H1 (cell line): ENCODE measurements around the gene EXOC5.
"Not testable (repeated sequence)": the region's sequence is repeated elsewhere in the genome, so short reads cannot be mapped to it uniquely, and the experiment has no call there.

ENCODE experiments used
- CEBPB ChIP-seq: IDR thresholded peaks from 2 replicates; pipeline ENCODE4 v1.6.1; 2012; ENCODE audit warnings: low read depth, low read length
- CHD2 ChIP-seq: IDR thresholded peaks from 2 replicates; pipeline ENCODE4 v1.6.1; 2012; ENCODE audit warnings: low read length, improper control_type of control experiment
- EZH2 ChIP-seq: fragments of 200-600 bp; sonication (generic); IDR thresholded peaks from 2 replicates; pipeline ENCODE4 v1.7.1; 2012; ENCODE audit warnings: low read depth, mild to moderate bottlenecking, moderate library complexity, low read length, inconsistent platforms; ENCODE audit not compliant: severe bottlenecking
- KDM5A ChIP-seq: fragments of 200-600 bp; IDR thresholded peaks from 2 replicates; pipeline ENCODE4 v1.7.1; 2012; ENCODE audit warnings: mild to moderate bottlenecking, low read length, inconsistent platforms, mixed read lengths
- POLR2A ChIP-seq, 2 experiments: IDR thresholded peaks; 1 replicate in 1 of 2; 2 replicates in 1 of 2; pipeline ENCODE4 v1.6.1; 2011; ENCODE audit warnings: low read depth in 2 of 2, low read length in 2 of 2, mild to moderate bottlenecking in 2 of 2; ENCODE audit errors: control extremely low read depth in 1 of 2
- POLR2AphosphoS5 ChIP-seq: IDR thresholded peaks from 2 replicates; pipeline ENCODE4 v1.6.1; 2011; ENCODE audit warnings: low read depth, low read length
- RAD21 ChIP-seq, 2 experiments: IDR thresholded peaks in 1 of 2; conservative IDR thresholded peaks in 1 of 2; 2 replicates each; pipeline ENCODE4 v1.6.1; 2011; ENCODE audit warnings: low read depth in 2 of 2, low read length in 2 of 2, improper control_type of control experiment in 1 of 2, inconsistent platforms in 1 of 2, mild to moderate bottlenecking in 1 of 2, moderate library complexity in 1 of 2
- SP1 ChIP-seq: IDR thresholded peaks from 2 replicates; pipeline ENCODE4 v1.6.1; 2011; ENCODE audit warnings: low read depth, low read length
- TEAD4 ChIP-seq: IDR thresholded peaks from 2 replicates; pipeline ENCODE4 v1.6.1; 2012; ENCODE audit warnings: low read depth, low read length, inconsistent platforms, mixed read lengths
- YY1 ChIP-seq: IDR thresholded peaks from 2 replicates; pipeline ENCODE4 v1.6.1; 2011; ENCODE audit warnings: low read depth, mild to moderate bottlenecking, low read length
- TF ChIP-seq, protein P1 (sequence below), 3 experiments: IDR thresholded peaks; 1 replicate in 2 of 3; 2 replicates in 1 of 3; pipeline versions ENCODE4 v1.5.1 to v1.6.1; 2011; ENCODE audit warnings: low read length in 3 of 3, mild to moderate bottlenecking in 3 of 3, inconsistent platforms in 2 of 3, low read depth in 1 of 3, moderate library complexity in 1 of 3; ENCODE audit not compliant: insufficient read depth in 1 of 3; ENCODE audit errors: control extremely low read depth in 1 of 3
- TF ChIP-seq, protein P2 (sequence below): IDR thresholded peaks from 2 replicates; pipeline ENCODE4 v1.6.1; 2012; ENCODE audit warnings: low read length, inconsistent platforms

DNA sequence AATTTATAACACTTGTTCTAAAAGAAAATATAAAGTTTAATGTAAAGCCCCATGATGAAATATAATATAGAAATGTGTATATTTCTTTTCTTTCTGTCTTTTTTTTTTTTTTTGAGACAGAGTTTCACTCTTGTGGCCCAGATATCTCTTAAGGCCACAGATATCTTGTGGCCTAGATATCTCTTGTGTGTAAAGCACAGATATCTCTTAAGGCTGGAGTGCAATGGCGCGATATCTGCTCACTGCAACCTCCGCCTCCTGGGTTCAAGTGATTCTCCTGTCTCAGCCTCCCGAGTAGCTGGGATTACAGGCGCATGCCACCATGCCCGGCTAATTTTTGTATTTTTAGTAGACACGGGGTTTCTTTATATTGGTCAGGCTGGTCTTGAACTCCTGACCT lies 28.6 kb downstream of the EXOC5 start:
- TF ChIP-seq TEAD4; SP1; KDM5A; EZH2; RAD21 (IDR thresholded peaks at IDR 0.05 in 1 of 2, conservative IDR thresholded peaks at IDR 0.05 in 1 of 2; ENCODE audit: low read depth in 2 of 2, low read length in 2 of 2); CEBPB; POLR2A (IDR thresholded peaks at IDR 0.05; ENCODE audit: control extremely low read depth in 1 of 2, low read depth in 2 of 2, low read length in 2 of 2); POLR2AphosphoS5; YY1; CHD2: not testable (repeated sequence)
- TF ChIP-seq, protein P1, sequence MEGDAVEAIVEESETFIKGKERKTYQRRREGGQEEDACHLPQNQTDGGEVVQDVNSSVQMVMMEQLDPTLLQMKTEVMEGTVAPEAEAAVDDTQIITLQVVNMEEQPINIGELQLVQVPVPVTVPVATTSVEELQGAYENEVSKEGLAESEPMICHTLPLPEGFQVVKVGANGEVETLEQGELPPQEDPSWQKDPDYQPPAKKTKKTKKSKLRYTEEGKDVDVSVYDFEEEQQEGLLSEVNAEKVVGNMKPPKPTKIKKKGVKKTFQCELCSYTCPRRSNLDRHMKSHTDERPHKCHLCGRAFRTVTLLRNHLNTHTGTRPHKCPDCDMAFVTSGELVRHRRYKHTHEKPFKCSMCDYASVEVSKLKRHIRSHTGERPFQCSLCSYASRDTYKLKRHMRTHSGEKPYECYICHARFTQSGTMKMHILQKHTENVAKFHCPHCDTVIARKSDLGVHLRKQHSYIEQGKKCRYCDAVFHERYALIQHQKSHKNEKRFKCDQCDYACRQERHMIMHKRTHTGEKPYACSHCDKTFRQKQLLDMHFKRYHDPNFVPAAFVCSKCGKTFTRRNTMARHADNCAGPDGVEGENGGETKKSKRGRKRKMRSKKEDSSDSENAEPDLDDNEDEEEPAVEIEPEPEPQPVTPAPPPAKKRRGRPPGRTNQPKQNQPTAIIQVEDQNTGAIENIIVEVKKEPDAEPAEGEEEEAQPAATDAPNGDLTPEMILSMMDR (IDR thresholded peaks at IDR 0.05; ENCODE audit: control extremely low read depth in 1 of 3, insufficient read depth in 1 of 3, low read depth in 1 of 3, low read length in 3 of 3) = not testable (repeated sequence)
- TF ChIP-seq, protein P2, sequence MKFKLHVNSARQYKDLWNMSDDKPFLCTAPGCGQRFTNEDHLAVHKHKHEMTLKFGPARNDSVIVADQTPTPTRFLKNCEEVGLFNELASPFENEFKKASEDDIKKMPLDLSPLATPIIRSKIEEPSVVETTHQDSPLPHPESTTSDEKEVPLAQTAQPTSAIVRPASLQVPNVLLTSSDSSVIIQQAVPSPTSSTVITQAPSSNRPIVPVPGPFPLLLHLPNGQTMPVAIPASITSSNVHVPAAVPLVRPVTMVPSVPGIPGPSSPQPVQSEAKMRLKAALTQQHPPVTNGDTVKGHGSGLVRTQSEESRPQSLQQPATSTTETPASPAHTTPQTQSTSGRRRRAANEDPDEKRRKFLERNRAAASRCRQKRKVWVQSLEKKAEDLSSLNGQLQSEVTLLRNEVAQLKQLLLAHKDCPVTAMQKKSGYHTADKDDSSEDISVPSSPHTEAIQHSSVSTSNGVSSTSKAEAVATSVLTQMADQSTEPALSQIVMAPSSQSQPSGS = not testable (repeated sequence)
